ENCODE results near the gene GSC2.

GSC2 gene, protein sequence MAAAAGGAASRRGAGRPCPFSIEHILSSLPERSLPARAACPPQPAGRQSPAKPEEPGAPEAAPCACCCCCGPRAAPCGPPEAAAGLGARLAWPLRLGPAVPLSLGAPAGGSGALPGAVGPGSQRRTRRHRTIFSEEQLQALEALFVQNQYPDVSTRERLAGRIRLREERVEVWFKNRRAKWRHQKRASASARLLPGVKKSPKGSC
- long read RNA-seq, donor 1 = 0 reads
- long read RNA-seq, donor 2 = 0 reads
- long read RNA-seq, donor 3 = 0 reads
- long read RNA-seq, donor 4 = 0 reads
- long read RNA-seq, donor 5 = 0 reads
- long read RNA-seq, donor 6 = 0 reads
- long read RNA-seq, donor 7 = 0 reads
- long read RNA-seq, donor 8 = 0 reads

DNA sequence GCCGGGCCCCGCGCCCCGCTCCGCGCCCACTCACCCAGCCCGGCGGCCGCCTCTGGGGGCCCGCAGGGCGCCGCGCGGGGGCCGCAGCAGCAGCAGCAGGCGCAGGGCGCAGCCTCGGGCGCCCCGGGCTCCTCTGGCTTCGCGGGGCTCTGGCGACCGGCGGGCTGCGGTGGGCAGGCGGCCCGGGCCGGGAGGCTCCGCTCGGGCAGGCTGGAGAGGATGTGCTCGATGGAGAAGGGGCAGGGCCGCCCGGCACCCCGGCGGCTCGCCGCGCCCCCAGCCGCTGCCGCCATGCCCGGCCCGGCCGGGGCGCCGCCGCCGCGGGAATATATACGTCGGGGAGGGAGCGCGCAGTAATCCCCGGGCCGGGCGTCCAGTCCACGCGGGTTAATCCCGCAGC is at the start of gene GSC2:
GSC2 (minus strand) TSS at position 302 of the 400 bp plus-strand sequence; CDS start at position 293, 9 bp downstream.
- DNase-seq = no peak

GRCh38 chr22:19199479-19199878 is 49.4 kb upstream of the GSC2 start:
- DNase-seq = no peak

DNA sequence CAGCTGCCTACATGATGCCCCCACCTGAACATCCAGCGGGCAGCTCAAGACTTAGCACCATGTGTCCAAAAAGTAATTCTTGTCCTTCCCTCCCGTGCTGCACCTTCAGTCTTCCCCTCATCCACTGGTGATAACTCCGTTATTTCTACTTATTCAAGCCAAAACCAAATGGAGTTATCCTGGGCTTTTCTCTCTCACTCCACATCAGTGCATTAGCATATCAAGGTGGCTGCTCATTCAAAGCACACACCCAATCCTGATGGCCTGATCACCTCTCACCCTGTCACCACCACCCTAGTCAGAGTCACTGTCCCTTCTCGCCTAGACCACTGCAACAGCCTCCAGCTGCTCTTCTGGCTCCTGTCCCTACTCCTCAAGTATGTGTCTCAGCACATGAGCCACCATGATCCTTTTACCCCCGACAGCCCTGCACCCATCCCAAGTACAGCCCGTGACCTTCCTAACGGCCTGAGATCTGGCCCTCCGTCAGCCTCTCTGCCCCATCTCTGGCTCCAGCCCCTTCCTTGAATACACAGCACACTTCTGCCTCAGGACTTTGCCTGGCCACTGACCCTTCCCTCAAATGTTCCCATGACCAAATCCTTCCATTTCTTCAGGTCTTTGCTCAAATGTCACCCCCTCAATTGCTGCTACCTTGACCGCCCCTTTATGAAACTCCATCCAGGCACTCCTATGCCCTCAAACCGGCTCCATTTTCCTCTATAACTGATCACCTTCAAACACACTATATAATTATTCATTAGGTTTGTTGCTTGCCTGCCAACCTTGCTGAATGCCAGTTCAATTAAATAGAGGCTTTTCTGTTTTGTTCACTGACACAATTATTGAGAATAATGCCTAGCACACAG is 48.1 kb upstream of the GSC2 start:
- no peak for DNase-seq

- DNase-seq = no peak
Measured at GRCh38 chr22:19196841-19197612, 46.9 kb upstream of the GSC2 start.

DNA sequence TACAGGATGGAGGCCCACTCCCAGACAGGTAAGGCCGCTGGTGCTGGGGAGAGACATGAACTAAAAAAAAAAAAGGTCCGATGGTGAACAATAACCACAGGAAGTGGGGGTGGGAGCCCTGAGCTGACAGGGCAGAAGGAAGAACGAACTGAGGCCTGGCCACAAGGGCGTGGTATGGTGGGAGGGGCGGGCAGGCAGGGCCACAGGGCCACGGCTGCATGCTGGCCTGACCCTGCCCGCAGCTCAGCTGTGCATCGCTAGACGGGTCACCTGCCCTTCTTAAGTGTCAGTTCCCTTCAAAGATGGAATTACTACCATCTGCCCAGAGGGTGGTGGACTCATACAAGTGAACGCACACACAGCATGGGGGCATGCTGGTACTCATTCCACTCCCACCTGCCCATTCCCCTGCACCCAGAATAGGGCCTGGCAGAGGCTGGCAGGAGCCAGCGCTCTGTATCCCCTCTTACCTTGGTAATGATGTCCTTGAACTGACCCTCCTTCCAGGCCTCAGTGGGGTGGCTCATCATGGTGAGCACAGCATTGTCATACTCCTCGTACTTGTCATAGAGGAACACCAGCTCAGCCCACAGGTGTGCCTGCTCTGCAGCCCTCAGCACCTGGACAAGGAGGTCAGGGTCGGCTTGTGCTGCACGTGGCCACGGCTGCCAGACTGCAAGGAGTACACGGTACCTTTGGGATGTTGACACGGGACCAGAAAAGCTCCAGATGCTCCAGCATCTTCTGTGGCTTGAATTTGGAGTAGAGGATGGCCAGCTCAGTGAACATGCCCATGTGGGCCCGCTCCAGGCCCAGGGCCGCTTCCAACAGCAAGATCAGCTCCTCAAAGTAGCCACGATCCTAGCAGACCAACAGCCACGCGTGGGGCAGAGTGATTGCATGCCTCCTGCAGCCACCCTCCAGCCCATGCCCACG is 46.0 kb upstream of the GSC2 start:
- DNase-seq = no peak

DNA sequence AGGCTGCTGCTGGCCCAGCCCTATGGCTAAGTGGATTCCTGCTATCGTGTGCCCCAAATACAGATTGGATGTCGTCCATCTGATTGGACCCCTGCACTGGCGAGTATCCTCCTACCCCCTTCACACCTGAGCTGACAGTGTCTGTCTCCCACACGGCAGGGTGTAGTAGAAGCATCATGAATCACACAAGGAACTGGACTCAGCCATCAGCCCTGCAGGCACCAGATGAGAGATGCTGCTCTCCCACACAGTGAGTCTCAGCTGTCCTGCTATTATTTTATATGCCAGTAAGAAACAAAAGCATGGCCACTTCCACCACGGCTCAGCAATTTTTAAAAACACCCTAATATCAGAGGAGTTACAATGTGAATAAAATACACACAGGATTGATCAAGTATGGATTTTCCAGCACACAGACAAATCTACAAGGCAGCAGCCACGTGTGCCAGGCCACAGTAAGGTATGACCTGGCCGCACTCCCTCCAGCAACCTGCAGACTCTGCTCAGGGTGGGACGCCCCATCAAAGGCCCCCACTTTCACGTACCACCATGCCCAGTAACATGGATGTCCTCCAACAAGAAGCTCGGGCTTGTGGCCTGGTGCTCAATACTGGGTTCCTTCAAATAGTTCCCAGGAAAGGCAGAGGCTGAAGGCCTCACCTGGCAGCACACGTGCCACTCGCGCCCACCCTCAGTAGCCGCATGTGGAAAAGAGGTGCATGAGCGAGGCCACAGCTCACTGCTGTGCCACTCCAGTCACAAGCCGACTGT is 44.9 kb upstream of the GSC2 start:
- DNase-seq = no peak

DNA sequence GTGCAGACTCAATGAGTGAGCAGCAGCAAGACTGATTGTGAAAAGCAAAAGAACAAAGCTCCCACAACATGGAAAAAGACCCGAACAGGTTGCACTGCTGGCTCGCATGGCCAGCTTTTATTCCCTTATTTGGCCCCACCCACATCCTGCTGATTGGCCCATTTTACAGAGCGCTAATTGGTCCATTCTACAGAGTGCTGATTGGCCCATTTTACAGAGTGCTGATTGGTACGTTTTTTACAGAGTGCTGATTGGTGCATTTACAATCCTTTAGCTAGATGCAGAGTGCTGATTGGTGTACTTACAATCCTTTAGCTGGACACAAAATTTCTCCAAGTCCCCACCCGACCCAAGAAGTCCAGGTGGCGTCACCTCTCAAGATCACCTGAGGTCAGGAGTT is 43.8 kb upstream of the GSC2 start:
- no peak for DNase-seq

- DNase-seq = no peak
Measured at GRCh38 chr22:19187716-19188563, 37.8 kb upstream of the GSC2 start.

- no peak for DNase-seq
Measured at GRCh38 chr22:19184276-19184997, 34.3 kb upstream of the GSC2 start.

- no peak for DNase-seq
Measured at GRCh38 chr22:19183216-19183615, 33.1 kb upstream of the GSC2 start.

GRCh38 chr22:19182472-19183157 is 32.5 kb upstream of the GSC2 start:
- DNase-seq = no peak

DNA sequence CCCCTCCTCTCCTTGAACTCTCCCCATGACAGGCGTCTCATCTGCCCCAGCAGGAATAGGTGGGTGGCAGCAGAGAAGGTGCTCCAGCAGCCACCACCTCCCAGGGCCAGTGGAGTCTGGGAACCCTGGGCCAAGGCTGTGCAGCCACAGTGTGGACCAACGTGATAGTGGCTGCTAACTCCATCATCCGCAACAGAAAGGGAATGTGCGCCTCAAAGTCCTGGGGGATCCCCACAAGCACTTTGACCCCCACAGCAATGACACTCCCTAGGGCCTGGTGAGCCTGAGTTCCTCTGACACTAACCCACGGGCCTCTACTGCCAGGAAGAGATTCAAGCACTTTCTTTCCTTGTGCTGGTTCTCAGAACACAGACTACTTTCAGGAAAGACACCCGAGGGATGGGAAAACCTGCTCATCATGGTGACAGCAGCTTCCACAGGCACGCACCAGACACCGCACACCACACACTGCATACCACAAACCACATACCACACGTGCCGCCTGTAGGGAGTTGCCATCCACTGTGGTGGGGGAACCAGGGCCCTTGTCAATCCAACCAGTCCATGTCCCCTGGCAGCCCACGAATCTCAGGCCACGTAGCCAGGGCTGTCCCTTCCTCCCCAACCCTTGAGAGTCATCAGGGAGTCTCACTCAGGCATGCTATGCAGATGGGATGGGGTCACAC is 31.8 kb upstream of the GSC2 start:
- DNase-seq = no peak

GRCh38 chr22:19180740-19181410 is 30.8 kb upstream of the GSC2 start:
- DNase-seq = no peak

GRCh38 chr22:19180234-19180633 is 30.1 kb upstream of the GSC2 start:
- DNase-seq = no peak

DNA sequence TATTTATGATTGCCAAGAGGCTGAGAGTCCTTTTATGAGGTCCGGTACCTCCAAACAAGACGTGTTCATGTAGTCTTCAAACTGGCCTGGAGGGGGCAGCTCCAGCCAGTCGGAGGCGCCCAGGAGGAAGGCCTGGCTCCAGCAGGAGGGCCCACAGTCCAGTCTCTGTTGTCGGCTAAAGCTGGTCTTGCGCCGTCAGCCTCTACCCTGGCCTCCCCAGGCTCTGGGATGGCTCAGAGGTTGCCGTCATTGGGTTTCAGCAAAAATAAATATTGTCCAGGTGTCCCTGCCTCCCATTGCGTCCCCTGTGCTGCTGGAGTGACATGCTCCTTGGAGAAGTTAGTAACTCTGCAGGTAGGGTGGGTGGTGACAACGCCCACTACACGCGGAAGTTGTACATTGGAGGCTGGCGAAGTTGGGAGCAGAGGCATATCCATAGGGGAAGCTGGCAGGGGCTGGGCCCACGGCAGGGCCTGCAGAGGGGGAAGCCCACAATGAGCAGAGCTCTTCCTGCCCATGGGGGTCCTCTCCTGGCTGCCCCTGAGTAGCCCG is 29.5 kb upstream of the GSC2 start:
- DNase-seq = no peak

- peak; percentile 86 for DNase-seq
Measured at GRCh38 chr22:19178657-19179496, 28.8 kb upstream of the GSC2 start, which contains the start of gene SLC25A1. TSS of gene SLC25A1 (minus strand) at chr22:19178736. CDS start at chr22:19178673, 63 bp downstream.
